Measurements from ENCODE around the gene IPO4.

Gene IPO4

DNA sequence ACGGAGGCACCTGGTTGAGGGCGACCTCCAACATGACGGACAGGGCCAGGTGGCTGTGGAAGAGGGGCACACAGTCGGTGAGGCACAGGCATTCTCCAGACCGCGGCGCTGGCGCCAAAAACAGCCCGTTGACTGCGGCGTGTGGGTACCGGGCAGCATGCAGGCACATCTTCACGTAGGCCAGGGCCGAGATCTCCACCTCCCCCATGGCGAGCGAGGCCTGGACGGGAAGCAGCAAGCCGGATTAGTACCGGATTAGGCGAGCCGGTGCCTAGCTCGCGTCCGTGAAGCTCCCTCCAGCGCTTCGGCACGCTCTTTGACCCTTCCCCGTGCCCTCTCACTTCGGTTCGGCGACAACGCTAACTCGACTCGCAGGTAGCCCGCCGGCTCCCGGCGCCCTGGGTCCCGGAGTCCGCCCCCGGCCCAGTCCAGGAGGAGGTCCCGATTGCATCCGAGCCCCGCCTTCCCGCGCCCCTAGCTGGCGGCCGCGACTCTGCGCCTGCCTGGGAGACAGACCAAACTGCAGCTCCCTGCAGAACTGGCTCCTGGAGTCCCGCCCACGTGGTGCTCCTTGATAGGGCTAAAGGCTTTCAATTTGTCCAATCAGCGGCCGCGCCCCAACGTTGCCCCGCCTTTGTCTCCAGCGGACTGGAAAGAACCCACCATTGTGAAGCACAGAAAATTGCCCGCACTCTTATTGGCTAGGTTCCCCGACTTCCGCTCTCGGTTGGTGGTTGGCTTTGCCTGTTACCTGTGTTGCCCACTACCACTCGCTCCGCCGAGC, 47.3 kb downstream of the IPO4 start, which contains the start of gene EMC9 (continued):
- peak; percentile 31; the same call in 1 of the 2 replicates for TF ChIP-seq ZBTB11 (tag by site-specific recombination; conservative IDR thresholded peaks at IDR 0.05; ENCODE audit: low read depth)
- no peak for TF ChIP-seq FEZF1 (tag by site-specific recombination; IDR thresholded peaks at IDR 0.05)
- TF ChIP-seq, protein P1, sequence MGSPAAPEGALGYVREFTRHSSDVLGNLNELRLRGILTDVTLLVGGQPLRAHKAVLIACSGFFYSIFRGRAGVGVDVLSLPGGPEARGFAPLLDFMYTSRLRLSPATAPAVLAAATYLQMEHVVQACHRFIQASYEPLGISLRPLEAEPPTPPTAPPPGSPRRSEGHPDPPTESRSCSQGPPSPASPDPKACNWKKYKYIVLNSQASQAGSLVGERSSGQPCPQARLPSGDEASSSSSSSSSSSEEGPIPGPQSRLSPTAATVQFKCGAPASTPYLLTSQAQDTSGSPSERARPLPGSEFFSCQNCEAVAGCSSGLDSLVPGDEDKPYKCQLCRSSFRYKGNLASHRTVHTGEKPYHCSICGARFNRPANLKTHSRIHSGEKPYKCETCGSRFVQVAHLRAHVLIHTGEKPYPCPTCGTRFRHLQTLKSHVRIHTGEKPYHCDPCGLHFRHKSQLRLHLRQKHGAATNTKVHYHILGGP (tag by site-specific recombination; IDR thresholded peaks at IDR 0.05) = no peak
- no peak for TF ChIP-seq ZNF37A (tag by site-specific recombination; IDR thresholded peaks at IDR 0.05)

- ChIA-PET CTCF (interaction anchor here (1.0 kb wide), 1 partner anchor 23 kb away, joined by 3 read pairs; no protein-coding TSS in a partner anchor), POLR2A (interaction anchor here (1.1 to 7.3 kb wide), 4 partner anchors 7 to 45 kb away, joined by 3 to 163 read pairs (median 52); partner anchors contain the start of genes DCAF11, IRF9, NRL and PCK2)
- TF ChIP-seq ZNF626 (tag by site-specific recombination; IDR thresholded peaks at IDR 0.05) (no peak), ZNF366 (tag by site-specific recombination; conservative IDR thresholded peaks at IDR 0.05) (no peak), GLIS1 (tag by site-specific recombination; IDR thresholded peaks at IDR 0.05) (peak; percentile 48), WT1 (tag by site-specific recombination; IDR thresholded peaks at IDR 0.05) (no peak), ZNF266 (tag by site-specific recombination; IDR thresholded peaks at IDR 0.05; ENCODE audit: low read depth) (no peak), PRDM2 (tag by site-specific recombination; IDR thresholded peaks at IDR 0.05; ENCODE audit: borderline replicate concordance) (no peak), ZNF776 (tag by site-specific recombination; IDR thresholded peaks at IDR 0.05; ENCODE audit: borderline replicate concordance) (no peak), TCF7L2 (IDR thresholded peaks at IDR 0.05; ENCODE audit: borderline replicate concordance, low read depth, low read length) (no peak), ZNF664 (tag by site-specific recombination; IDR thresholded peaks at IDR 0.05) (no peak), ZNF404 (tag by site-specific recombination; IDR thresholded peaks at IDR 0.05) (no peak), ZNF138 (tag by site-specific recombination; IDR thresholded peaks at IDR 0.05; ENCODE audit: borderline replicate concordance) (no peak), ZNF843 (tag by site-specific recombination; IDR thresholded peaks at IDR 0.05) (no peak), EGR2 (tag by site-specific recombination; IDR thresholded peaks at IDR 0.05; ENCODE audit: low read depth) (0 out of 2 replicates have a peak, but pooled peaks have one; percentile 12), ZNF768 (tag by site-specific recombination; IDR thresholded peaks at IDR 0.05) (no peak)
- TF ChIP-seq, protein P2, sequence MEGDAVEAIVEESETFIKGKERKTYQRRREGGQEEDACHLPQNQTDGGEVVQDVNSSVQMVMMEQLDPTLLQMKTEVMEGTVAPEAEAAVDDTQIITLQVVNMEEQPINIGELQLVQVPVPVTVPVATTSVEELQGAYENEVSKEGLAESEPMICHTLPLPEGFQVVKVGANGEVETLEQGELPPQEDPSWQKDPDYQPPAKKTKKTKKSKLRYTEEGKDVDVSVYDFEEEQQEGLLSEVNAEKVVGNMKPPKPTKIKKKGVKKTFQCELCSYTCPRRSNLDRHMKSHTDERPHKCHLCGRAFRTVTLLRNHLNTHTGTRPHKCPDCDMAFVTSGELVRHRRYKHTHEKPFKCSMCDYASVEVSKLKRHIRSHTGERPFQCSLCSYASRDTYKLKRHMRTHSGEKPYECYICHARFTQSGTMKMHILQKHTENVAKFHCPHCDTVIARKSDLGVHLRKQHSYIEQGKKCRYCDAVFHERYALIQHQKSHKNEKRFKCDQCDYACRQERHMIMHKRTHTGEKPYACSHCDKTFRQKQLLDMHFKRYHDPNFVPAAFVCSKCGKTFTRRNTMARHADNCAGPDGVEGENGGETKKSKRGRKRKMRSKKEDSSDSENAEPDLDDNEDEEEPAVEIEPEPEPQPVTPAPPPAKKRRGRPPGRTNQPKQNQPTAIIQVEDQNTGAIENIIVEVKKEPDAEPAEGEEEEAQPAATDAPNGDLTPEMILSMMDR (tag by site-specific recombination; IDR thresholded peaks at IDR 0.05) = 0 out of 2 replicates have a peak, but pooled peaks have one; percentile 10
- TF ChIP-seq, protein P3, sequence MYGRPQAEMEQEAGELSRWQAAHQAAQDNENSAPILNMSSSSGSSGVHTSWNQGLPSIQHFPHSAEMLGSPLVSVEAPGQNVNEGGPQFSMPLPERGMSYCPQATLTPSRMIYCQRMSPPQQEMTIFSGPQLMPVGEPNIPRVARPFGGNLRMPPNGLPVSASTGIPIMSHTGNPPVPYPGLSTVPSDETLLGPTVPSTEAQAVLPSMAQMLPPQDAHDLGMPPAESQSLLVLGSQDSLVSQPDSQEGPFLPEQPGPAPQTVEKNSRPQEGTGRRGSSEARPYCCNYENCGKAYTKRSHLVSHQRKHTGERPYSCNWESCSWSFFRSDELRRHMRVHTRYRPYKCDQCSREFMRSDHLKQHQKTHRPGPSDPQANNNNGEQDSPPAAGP (tag by site-specific recombination; IDR thresholded peaks at IDR 0.05) = no peak
These were observed 49.2 kb downstream of the IPO4 start for GRCh38 chr14:24139272-24139934.

More at GRCh38 chr14:24139272-24139934, 49.2 kb downstream of the IPO4 start:
- no peaks in the 10 kb centered on the region for H3K9me3 ChIP-seq (ENCODE audit: control insufficient read depth, insufficient read depth, low read depth, low read length)
- peaks cover 11 to 40% of the 10 kb centered on the region in 2 experiments for H3K36me3 ChIP-seq (ENCODE audit: control insufficient read depth in 2 of 2, insufficient read depth in 1 of 2, low read length in 2 of 2)
- H3K4me3 ChIP-seq (ENCODE audit: low read depth, low read length) = peak overlapping the region; percentile 90
- peak overlapping the region; percentile 35; the same call in 1 of the 2 replicates for H3K27ac ChIP-seq (ENCODE audit: extremely low read depth, low read depth, low read length)
- H3K4me1 ChIP-seq (ENCODE audit: control insufficient read depth, insufficient read depth, low read length) = peaks cover 4% of the 10 kb centered on the region; the same call in 1 of the 2 replicates
